Common myeloid progenitor, CD34-positive (primary cell): ENCODE data around the gene EXOSC6.
"Not testable (repeated sequence)": the region's sequence is repeated elsewhere in the genome, so short reads cannot be mapped to it uniquely, and the experiment has no call there.

Experiments used
- CTCF ChIA-PET: fragments of 350-600 bp; sonication (Branson Sonifier 250); formaldehyde crosslinking; loops from one replicate; lab custom pipeline; 2021; ENCODE audit warnings: antibody characterized with exemption; lab: Charles Lee
- POLR2A ChIA-PET: fragments of 350-600 bp; sonication (Branson Sonifier 250); formaldehyde crosslinking; loops from one replicate; lab custom pipeline; 2021; ENCODE audit warnings: antibody characterized with exemption; lab: Charles Lee
- DNase-seq, 3 donors: peaks; one replicate each; pipeline versions ENCODE4 v3.0.0 to v3.0.0-alpha.2; 2013
- H3K27ac ChIP-seq, 2 experiments: 1 replicate in 1 of 2; 2 replicates in 1 of 2; pipeline ENCODE4 v1.7.0; 2013; ENCODE audit warnings: inconsistent platforms in 2 of 2, low read length in 2 of 2, mild to moderate bottlenecking in 2 of 2, low read depth in 1 of 2, moderate library complexity in 1 of 2; ENCODE audit not compliant: severe bottlenecking in 2 of 2, insufficient read depth in 1 of 2, poor library complexity in 1 of 2
- H3K27me3 ChIP-seq, 5 experiments: replicated peaks in 2 of 5; 1 replicate in 3 of 5; 2 replicates in 2 of 5; pipeline versions ENCODE4 v1.6.1 to v1.7.0; 2013; ENCODE audit warnings: low read length in 4 of 5, mild to moderate bottlenecking in 2 of 5, moderate library complexity in 2 of 5, inconsistent platforms in 1 of 5; ENCODE audit not compliant: insufficient read depth in 5 of 5, control insufficient read depth in 4 of 5
- H3K36me3 ChIP-seq, 4 experiments: 1 replicate in 2 of 4; 2 replicates in 2 of 4; pipeline versions ENCODE4 v1.6.1 to v1.7.0; 2013; ENCODE audit warnings: low read length in 3 of 4, control low read depth in 1 of 4, mild to moderate bottlenecking in 1 of 4; ENCODE audit not compliant: control insufficient read depth in 4 of 4, insufficient read depth in 4 of 4
- H3K4me1 ChIP-seq, 4 experiments: 1 replicate in 3 of 4; 2 replicates in 1 of 4; pipeline versions ENCODE4 v1.6.1 to v1.7.1; 2013; ENCODE audit warnings: low read length in 3 of 4, mild to moderate bottlenecking in 3 of 4, control low read depth in 1 of 4, inconsistent platforms in 1 of 4, moderate library complexity in 1 of 4; ENCODE audit not compliant: control insufficient read depth in 4 of 4, insufficient read depth in 4 of 4; ENCODE audit errors: control extremely low read depth in 1 of 4
- H3K4me3 ChIP-seq, 7 experiments: 1 replicate in 4 of 7; 2 replicates in 3 of 7; pipeline versions ENCODE4 v1.5.1 to v1.7.0; 2013; ENCODE audit warnings: mild to moderate bottlenecking in 7 of 7, low read length in 6 of 7, moderate library complexity in 6 of 7, inconsistent platforms in 2 of 7, low read depth in 2 of 7, control low read depth in 1 of 7; ENCODE audit not compliant: insufficient read depth in 4 of 7, control insufficient read depth in 1 of 7; ENCODE audit errors: extremely low read depth in 1 of 7
- H3K9me3 ChIP-seq, 5 experiments: 1 replicate in 4 of 5; 2 replicates in 1 of 5; pipeline versions ENCODE4 v1.6.1 to v1.7.1; 2013; ENCODE audit warnings: low read length in 4 of 5, mild to moderate bottlenecking in 2 of 5, inconsistent platforms in 1 of 5, low read depth in 1 of 5, moderate library complexity in 1 of 5; ENCODE audit not compliant: control insufficient read depth in 4 of 5, insufficient read depth in 2 of 5; ENCODE audit errors: control extremely low read depth in 1 of 5
- WGBS: methylation state at CpG from one replicate; pipeline ENCODE4 v1.1.5; 2013; ENCODE audit not compliant: insufficient coverage; 5-methylcytosine and 5-hydroxymethylcytosine counted together

The EXOSC6 gene

GRCh38 chr16:70290949-70291519 is 39.3 kb upstream of the EXOSC6 start:
- ChIA-PET CTCF (interaction anchor here (0.9 to 1.2 kb wide), 2 partner anchors 9 to 12 kb away, joined by 3 read pairs; no protein-coding TSS in a partner anchor), POLR2A (interaction anchor here (0.6 kb wide), 1 partner anchor 471 kb away, joined by 3 read pairs; no protein-coding TSS in a partner anchor)
- Histone ChIP-seq H3K27ac (no peak overlapping the region), H3K4me1 (peaks cover 0 to 13% (median 6%) of the 10 kb centered on the region in 4 experiments), H3K4me3 (no peak overlapping the region), H3K27me3 (no peaks in the 10 kb centered on the region), H3K9me3 (peaks cover 0 to 2% (median 0%) of the 10 kb centered on the region in 5 experiments), H3K36me3 (no peaks in the 10 kb centered on the region)
- no peak for DNase-seq

GRCh38 chr16:70289229-70290094 is 37.7 kb upstream of the EXOSC6 start, which contains the start of gene AARS1:
Gene AARS1, minus strand, starts transcription at chr16:70289506. Its CDS starts 6,743 bp downstream, at chr16:70282763.
- peak; percentile 100 for DNase-seq
- ChIA-PET CTCF (interaction anchor here (1.2 to 1.4 kb wide), 2 partner anchors 9 to 56 kb away, joined by 5 to 6 read pairs; partner anchors contain the start of gene DDX19B), POLR2A (interaction anchor here (0.6 to 1.7 kb wide), 2 partner anchors 10 to 799 kb away, joined by 5 to 15 read pairs; partner anchors contain the start of gene DDX19B)
- peaks cover 0 to 2% (median 0%) of the 10 kb centered on the region in 5 experiments for H3K9me3 ChIP-seq
- peaks cover 0 to 12% (median 2%) of the 10 kb centered on the region in 4 experiments for H3K36me3 ChIP-seq
- 0% methylated on average over 42 of the region's 53 CpGs for WGBS
- H3K27ac ChIP-seq: peak within 1 kb of the TSS; percentile 95 to 98
- peaks cover 0 to 13% (median 6%) of the 10 kb centered on the region in 4 experiments for H3K4me1 ChIP-seq
- no peaks in the 10 kb centered on the region for H3K27me3 ChIP-seq
- peak within 1 kb of the TSS; percentile 49 to 98 (median 80) for H3K4me3 ChIP-seq

- WGBS: 100% methylated on average over 12 of the region's 17 CpGs
- DNase-seq, POLR2A ChIA-PET, H3K4me3 ChIP-seq, H3K9me3 ChIP-seq, H3K27me3 ChIP-seq: not testable (repeated sequence)
- CTCF ChIA-PET: interaction anchor here (1.2 to 1.9 kb wide), 3 partner anchors 12 to 20 kb away, joined by 3 to 7 read pairs (median 4); no protein-coding TSS in a partner anchor
- H3K4me1 ChIP-seq: peaks cover 0 to 13% (median 6%) of the 10 kb centered on the region in 4 experiments
- peak overlapping the region in 1 of 2 experiments; percentile 98 for H3K27ac ChIP-seq
- peaks cover 1 to 23% (median 12%) of the 10 kb centered on the region in 4 experiments for H3K36me3 ChIP-seq
Measured at GRCh38 chr16:70287304-70287971, 35.7 kb upstream of the EXOSC6 start.

GRCh38 chr16:70276392-70276791 is 24.7 kb upstream of the EXOSC6 start:
- Histone ChIP-seq H3K4me1 (no peaks in the 10 kb centered on the region), H3K9me3 (no peaks in the 10 kb centered on the region), H3K4me3 (no peak overlapping the region), H3K27me3 (no peaks in the 10 kb centered on the region), H3K27ac (no peak overlapping the region), H3K36me3 (peaks cover 10 to 63% (median 45%) of the 10 kb centered on the region in 4 experiments)
- ChIA-PET CTCF (no interaction called here), POLR2A (no interaction called here)
- DNase-seq: no peak
- WGBS: no CpG with 5 or more reads among the region's 1 CpG

- WGBS: 97% methylated on average over 10 of the region's 10 CpGs
- no peak for DNase-seq
- ChIA-PET CTCF (interaction anchor here (0.6 to 1.3 kb wide), 3 partner anchors 13 to 20 kb away, joined by 3 to 4 read pairs (median 3); partner anchors contain the start of gene EXOSC6), POLR2A (no interaction called here)
- no peaks in the 10 kb centered on the region for H3K27me3 ChIP-seq
- H3K9me3 ChIP-seq: no peaks in the 10 kb centered on the region
- peaks cover 5 to 63% (median 45%) of the 10 kb centered on the region in 4 experiments for H3K36me3 ChIP-seq
- no peak overlapping the region for H3K27ac ChIP-seq
- H3K4me1 ChIP-seq: no peaks in the 10 kb centered on the region
- no peak overlapping the region for H3K4me3 ChIP-seq
Measured at GRCh38 chr16:70271696-70272095, 20.0 kb upstream of the EXOSC6 start.

GRCh38 chr16:70270176-70270575 is 18.4 kb upstream of the EXOSC6 start:
- CTCF ChIA-PET: interaction anchor here (1.1 kb wide), 2 partner anchors 10 to 15 kb away, joined by 3 read pairs; no protein-coding TSS in a partner anchor
- POLR2A ChIA-PET: no interaction called here
- H3K4me1 ChIP-seq: no peaks in the 10 kb centered on the region
- H3K9me3 ChIP-seq: no peaks in the 10 kb centered on the region
- H3K4me3 ChIP-seq: no peak overlapping the region
- no peak for DNase-seq
- no peaks in the 10 kb centered on the region for H3K27me3 ChIP-seq
- 97% methylated on average over 3 of the region's 3 CpGs for WGBS
- no peak overlapping the region for H3K27ac ChIP-seq
- H3K36me3 ChIP-seq: peaks cover 9 to 62% (median 46%) of the 10 kb centered on the region in 4 experiments
